CD14-positive monocyte (primary cell): ENCODE data around the gene UBR2. TPM values are rescaled to one million over a fixed set of nuclear protein-coding genes. Genes with fewer than 3 reads are reported as not detected.

Source experiments
- DNase-seq, 3 donors: peaks; one replicate each; pipeline ENCODE4 v3.0.0-alpha.2; 2011 to 2022
- H2AFZ ChIP-seq: 2 replicates; pipeline ENCODE4 v1.6.0; 2012; ENCODE audit warnings: mild to moderate bottlenecking, low read depth, low read length, inconsistent platforms; ENCODE audit not compliant: insufficient read depth, poor library complexity, severe bottlenecking
- H3K27ac ChIP-seq, 2 donors: 1 replicate in 1 of 2; 2 replicates in 1 of 2; pipeline ENCODE4 v1.5.1; 2012 to 2013; ENCODE audit warnings: low read length in 2 of 2, control low read depth in 1 of 2, inconsistent platforms in 1 of 2, low read depth in 1 of 2, mild to moderate bottlenecking in 1 of 2
- H3K27me3 ChIP-seq, 2 donors: one replicate each; pipeline versions ENCODE4 v1.6.0 to v1.6.1; 2011 to 2013; ENCODE audit warnings: low read length in 2 of 2; ENCODE audit not compliant: control insufficient read depth in 2 of 2, insufficient read depth in 2 of 2
- H3K36me3 ChIP-seq, 2 donors: replicated peaks in 1 of 2; 1 replicate in 1 of 2; 2 replicates in 1 of 2; pipeline versions ENCODE4 v1.5.1 to v1.6.1; 2012 to 2013; ENCODE audit warnings: low read length in 2 of 2, control low read depth in 1 of 2, inconsistent platforms in 1 of 2, mild to moderate bottlenecking in 1 of 2; ENCODE audit not compliant: insufficient read depth in 2 of 2, control insufficient read depth in 1 of 2
- H3K4me1 ChIP-seq, 2 donors: 1 replicate in 1 of 2; 2 replicates in 1 of 2; pipeline versions ENCODE4 v1.5.1 to v1.6.1; 2012 to 2013; ENCODE audit warnings: low read length in 2 of 2, control low read depth in 1 of 2, inconsistent platforms in 1 of 2, mild to moderate bottlenecking in 1 of 2, moderate library complexity in 1 of 2; ENCODE audit not compliant: insufficient read depth in 2 of 2, control insufficient read depth in 1 of 2
- H3K4me2 ChIP-seq: replicated peaks from 2 replicates; pipeline ENCODE3; 2012; ENCODE audit warnings: low read length, moderate library complexity, mild to moderate bottlenecking; ENCODE audit not compliant: poor library complexity, severe bottlenecking; ENCODE audit errors: extremely low read depth
- H3K4me3 ChIP-seq, 3 experiments: fragments of 200-600 bp in 1 of 3; sonication (generic) in 1 of 3; replicated peaks in 1 of 3; 1 replicate in 2 of 3; 2 replicates in 1 of 3; pipeline ENCODE4 v1.5.1; 2011 to 2013; ENCODE audit warnings: low read length in 3 of 3, mild to moderate bottlenecking in 3 of 3, control low read depth in 2 of 3, low read depth in 2 of 3, inconsistent platforms in 1 of 3, moderate library complexity in 1 of 3
- H3K79me2 ChIP-seq: 2 replicates; pipeline ENCODE4 v1.6.0; 2012; ENCODE audit warnings: mild to moderate bottlenecking, control low read depth, inconsistent platforms, low read length, moderate library complexity; ENCODE audit not compliant: insufficient read depth
- H3K9ac ChIP-seq: 2 replicates; pipeline ENCODE4 v1.6.0; 2017; ENCODE audit warnings: low read length, mild to moderate bottlenecking; ENCODE audit not compliant: insufficient read depth, poor library complexity, severe bottlenecking
- H3K9me3 ChIP-seq, 2 donors: replicated peaks in 1 of 2; 1 replicate in 1 of 2; 2 replicates in 1 of 2; pipeline versions ENCODE4 v1.5.1 to v1.6.1; 2012 to 2013; ENCODE audit warnings: low read length in 2 of 2, control low read depth in 1 of 2; ENCODE audit not compliant: control insufficient read depth in 1 of 2, insufficient read depth in 1 of 2
- H4K20me1 ChIP-seq: 2 replicates; pipeline ENCODE4 v1.6.0; 2012; ENCODE audit warnings: mild to moderate bottlenecking, low read length, control low read depth, moderate library complexity; ENCODE audit not compliant: insufficient read depth
- H3K27ac Mint-ChIP-seq, 7 donors: one replicate each; pipeline ENCODE4 v1.8.0; 2020; ENCODE audit warnings: mild to moderate bottlenecking in 7 of 7, mixed read lengths in 7 of 7, moderate library complexity in 6 of 7, inconsistent platforms in 2 of 7
- H3K27me3 Mint-ChIP-seq, 3 donors: one replicate each; pipeline ENCODE4 v1.8.0; 2021 to 2022; ENCODE audit warnings: low read depth in 3 of 3, mild to moderate bottlenecking in 3 of 3, mixed read lengths in 3 of 3, moderate library complexity in 3 of 3, inconsistent platforms in 1 of 3
- H3K36me3 Mint-ChIP-seq, 2 donors: one replicate each; pipeline ENCODE4 v1.8.0; 2020; ENCODE audit warnings: mixed read lengths in 2 of 2, inconsistent platforms in 1 of 2, mild to moderate bottlenecking in 1 of 2
- H3K4me1 Mint-ChIP-seq: one replicate; pipeline ENCODE4 v1.8.0; 2020; ENCODE audit warnings: mild to moderate bottlenecking, mixed read lengths
- H3K4me3 Mint-ChIP-seq, 2 donors: one replicate each; pipeline ENCODE4 v1.8.0; 2020; ENCODE audit warnings: mild to moderate bottlenecking in 2 of 2, mixed read lengths in 2 of 2, moderate library complexity in 1 of 2
- H3K9me3 Mint-ChIP-seq, 7 donors: one replicate each; pipeline ENCODE4 v1.8.0; 2020 to 2022; ENCODE audit warnings: mixed read lengths in 7 of 7, mild to moderate bottlenecking in 6 of 7, moderate library complexity in 6 of 7, inconsistent platforms in 2 of 7
- WGBS: methylation state at CpG from one replicate; pipeline ENCODE4 v1.1.5; 2013; ENCODE audit warnings: missing lambda C conversion rate; ENCODE audit not compliant: insufficient coverage; 5-methylcytosine and 5-hydroxymethylcytosine counted together
- intact Hi-C, 2 donors: fragments of 100-400 bp; cut with micrococcal nuclease; formaldehyde crosslinking; loops; one replicate each; pipeline versions ENCODE4 v1.15.0 to v1.15.1; 2023
- polyA plus RNA-seq, 3 donors: library from polyadenylated mRNA; depleted of rRNA in 1 of 3; unstranded in 2 of 3; stranded (reverse) in 1 of 3; fragments of 300-500 nt in 2 of 3; fragments of >200 nt in 1 of 3; fragmentation: Illumina TruSeq in 2 of 3; gene quantifications; 1 replicate in 2 of 3; 2 replicates in 1 of 3; pipeline ENCODE4 v1.2.3, GENCODE V29; 2012 to 2021
- TF ChIP-seq, protein P1 (sequence below): fragments of 200-600 bp; IDR thresholded peaks from one replicate; pipeline ENCODE4 v1.8.0; 2022; ENCODE audit warnings: antibody characterized with exemption, mild to moderate bottlenecking

Gene UBR2
- polyA plus RNA-seq, 3 donors: 9.0 to 17.8 (median 12.8) TPM

DNA sequence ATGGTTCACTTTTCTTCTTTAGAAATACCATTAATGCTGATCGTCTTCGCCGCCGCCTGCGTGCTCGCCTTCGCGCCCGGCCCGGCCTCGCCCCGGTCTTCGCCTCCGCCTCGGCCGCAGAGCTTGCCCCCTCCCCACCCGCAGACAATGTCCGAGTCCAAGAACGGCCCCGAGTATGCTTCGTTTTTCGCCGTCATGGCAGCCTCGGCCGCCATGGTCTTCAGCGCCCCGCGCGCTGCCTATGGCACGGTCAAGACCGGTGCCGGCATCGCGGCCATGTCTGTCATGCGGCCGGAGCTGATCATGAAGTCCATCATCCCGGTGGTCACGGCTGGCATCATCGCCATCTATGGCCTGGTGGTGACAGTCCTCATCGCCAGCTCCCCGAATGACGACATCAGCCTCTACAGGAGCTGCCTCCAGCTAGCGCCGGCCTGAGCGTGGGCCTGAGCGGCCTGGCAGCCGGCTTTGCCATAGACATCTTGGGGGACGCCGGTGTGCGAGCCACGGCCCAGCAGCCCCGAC lies 163.3 kb downstream of the UBR2 start:
- H3K9me3 ChIP-seq: peaks cover 0 to 3% of the 10 kb centered on the region in 2 donors
- no peaks in the 10 kb centered on the region for H3K79me2 ChIP-seq
- no peaks in the 10 kb centered on the region for H4K20me1 ChIP-seq
- H3K27me3 ChIP-seq: no peaks in the 10 kb centered on the region
- Mint-ChIP-seq H3K4me3 (peak overlapping the region; percentile 95 to 99), H3K27me3 (peaks cover 2 to 8% (median 7%) of the 10 kb centered on the region in 3 donors), H3K4me1 (peaks cover 18% of the 10 kb centered on the region), H3K9me3 (peaks cover 0 to 8% (median 2%) of the 10 kb centered on the region in 7 donors), H3K36me3 (no peaks in the 10 kb centered on the region), H3K27ac (peak overlapping the region in 6 of 7 donors; percentile 58 to 87 (median 84))
- H3K27ac ChIP-seq: peak overlapping the region in 1 of 2 donors; percentile 50
- H3K36me3 ChIP-seq: no peaks in the 10 kb centered on the region
- peaks cover 5 to 16% of the 10 kb centered on the region in 2 donors for H3K4me1 ChIP-seq
- TF ChIP-seq, protein P1, sequence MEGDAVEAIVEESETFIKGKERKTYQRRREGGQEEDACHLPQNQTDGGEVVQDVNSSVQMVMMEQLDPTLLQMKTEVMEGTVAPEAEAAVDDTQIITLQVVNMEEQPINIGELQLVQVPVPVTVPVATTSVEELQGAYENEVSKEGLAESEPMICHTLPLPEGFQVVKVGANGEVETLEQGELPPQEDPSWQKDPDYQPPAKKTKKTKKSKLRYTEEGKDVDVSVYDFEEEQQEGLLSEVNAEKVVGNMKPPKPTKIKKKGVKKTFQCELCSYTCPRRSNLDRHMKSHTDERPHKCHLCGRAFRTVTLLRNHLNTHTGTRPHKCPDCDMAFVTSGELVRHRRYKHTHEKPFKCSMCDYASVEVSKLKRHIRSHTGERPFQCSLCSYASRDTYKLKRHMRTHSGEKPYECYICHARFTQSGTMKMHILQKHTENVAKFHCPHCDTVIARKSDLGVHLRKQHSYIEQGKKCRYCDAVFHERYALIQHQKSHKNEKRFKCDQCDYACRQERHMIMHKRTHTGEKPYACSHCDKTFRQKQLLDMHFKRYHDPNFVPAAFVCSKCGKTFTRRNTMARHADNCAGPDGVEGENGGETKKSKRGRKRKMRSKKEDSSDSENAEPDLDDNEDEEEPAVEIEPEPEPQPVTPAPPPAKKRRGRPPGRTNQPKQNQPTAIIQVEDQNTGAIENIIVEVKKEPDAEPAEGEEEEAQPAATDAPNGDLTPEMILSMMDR: no peak
- peak overlapping the region; percentile 55 to 88 (median 77) for H3K4me3 ChIP-seq
- peak; percentile 16 to 42 (median 20) for DNase-seq
- 31% methylated on average over 52 of the region's 52 CpGs for whole genome bisulfite sequencing
- intact Hi-C loops: loop anchor here (2.0 to 10.0 kb wide), 3 partner anchors 58 to 66 kb away; partner anchors contain the start of gene BICRAL (in 1 of the 2)
- H2AFZ ChIP-seq: peak overlapping the region; percentile 97
- peak overlapping the region; percentile 52 for H3K9ac ChIP-seq
- peak overlapping the region; percentile 88 for H3K4me2 ChIP-seq

DNA sequence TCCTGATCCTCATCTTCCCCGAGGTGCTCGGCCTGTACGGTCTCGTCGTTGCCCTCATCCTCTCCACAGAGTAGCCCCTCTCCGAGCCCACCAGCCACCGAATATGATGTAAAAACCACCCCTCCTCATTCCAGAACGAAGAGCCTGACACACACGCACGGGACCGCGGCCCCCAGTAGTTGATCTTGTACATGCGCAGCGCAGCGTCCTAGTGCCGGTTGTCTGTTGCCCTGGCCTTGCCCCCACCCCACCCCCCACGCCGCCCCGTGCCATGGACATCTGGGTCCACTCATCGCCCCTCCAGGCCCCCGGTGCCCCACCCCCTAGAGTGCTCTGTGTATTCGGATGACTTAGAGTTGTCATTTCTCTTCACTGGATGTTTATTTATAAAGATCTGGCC lies 163.8 kb downstream of the UBR2 start:
- no peaks in the 10 kb centered on the region for H3K36me3 ChIP-seq
- H3K27me3 ChIP-seq: no peaks in the 10 kb centered on the region
- Mint-ChIP-seq H3K9me3 (peaks cover 0 to 9% (median 4%) of the 10 kb centered on the region in 7 donors), H3K4me1 (peaks cover 18% of the 10 kb centered on the region), H3K27me3 (peaks cover 2 to 8% (median 7%) of the 10 kb centered on the region in 3 donors), H3K36me3 (no peaks in the 10 kb centered on the region), H3K27ac (peak overlapping the region in 1 of 7 donors; percentile 81), H3K4me3 (peak overlapping the region; percentile 95 to 99)
- H3K27ac ChIP-seq: no peak overlapping the region
- WGBS: 86% methylated on average over 9 of the region's 22 CpGs
- H3K79me2 ChIP-seq: no peaks in the 10 kb centered on the region
- DNase-seq: no peak
- peaks cover 5 to 16% of the 10 kb centered on the region in 2 donors for H3K4me1 ChIP-seq
- TF ChIP-seq, protein P1: no peak
- H3K9ac ChIP-seq: no peak overlapping the region
- H4K20me1 ChIP-seq: no peaks in the 10 kb centered on the region
- intact Hi-C loops: loop anchor here (2.0 to 10.0 kb wide), 3 partner anchors 57 to 67 kb away; partner anchors contain the start of gene BICRAL (in 1 of the 2)
- peak overlapping the region; percentile 97 for H2AFZ ChIP-seq
- peak overlapping the region in 1 of 3 experiments; percentile 77 for H3K4me3 ChIP-seq
- H3K9me3 ChIP-seq: peaks cover 0 to 7% of the 10 kb centered on the region in 2 donors
- H3K4me2 ChIP-seq: peak overlapping the region; percentile 88
